ENCODE results near the gene C1orf21. TPM values are rescaled to one million over a fixed set of nuclear protein-coding genes. Genes with fewer than 3 reads are reported as not detected.

The C1orf21 gene
- total RNA-seq, 1 experiment from 2014 or later: 28.5 TPM

- DNase-seq (ENCODE audit: low spot score): no peak
- Mint-ChIP-seq H3K36me3 (no peaks in the 10 kb centered on the region), H3K4me3 (no peak overlapping the region), H3K4me1 (peaks cover 30% of the 10 kb centered on the region), H3K27ac (no peak overlapping the region), H3K9me3 (no peaks in the 10 kb centered on the region), H3K27me3 (ENCODE audit: low read depth) (no peaks in the 10 kb centered on the region)
- POLR2A ChIA-PET: no interaction called here
- ATAC-seq: no peak
- CTCF ChIA-PET: no interaction called here
- TF ChIP-seq ESRRA (CRISPR knock-in tag; IDR thresholded peaks at IDR 0.05; ENCODE audit: borderline replicate concordance) (no peak), CREB1 (CRISPR knock-in tag; IDR thresholded peaks at IDR 0.05) (no peak), MYBL2 (CRISPR knock-in tag; IDR thresholded peaks at IDR 0.05) (no peak), FOXJ3 (CRISPR knock-in tag; IDR thresholded peaks at IDR 0.05; ENCODE audit: borderline replicate concordance) (no peak), ZNF232 (CRISPR knock-in tag; IDR thresholded peaks at IDR 0.05) (no peak), FOXK1 (CRISPR knock-in tag; IDR thresholded peaks at IDR 0.05) (no peak), ZBTB21 (CRISPR knock-in tag; IDR thresholded peaks at IDR 0.05; ENCODE audit: borderline replicate concordance) (no peak), TCF7 (CRISPR knock-in tag; IDR thresholded peaks at IDR 0.05; ENCODE audit: low read depth) (no peak), AR (CRISPR knock-in tag; IDR thresholded peaks at IDR 0.05) (no peak), MLX (CRISPR knock-in tag; IDR thresholded peaks at IDR 0.05) (no peak), TEAD4 (CRISPR knock-in tag; IDR thresholded peaks at IDR 0.05) (no peak), STAT6 (CRISPR knock-in tag; conservative IDR thresholded peaks at IDR 0.05; ENCODE audit: low read depth) (no peak), E2F5 (CRISPR knock-in tag; IDR thresholded peaks at IDR 0.05) (no peak), MXD4 (CRISPR knock-in tag; IDR thresholded peaks at IDR 0.05; ENCODE audit: borderline replicate concordance) (no peak)
- TF ChIP-seq, protein P1, sequence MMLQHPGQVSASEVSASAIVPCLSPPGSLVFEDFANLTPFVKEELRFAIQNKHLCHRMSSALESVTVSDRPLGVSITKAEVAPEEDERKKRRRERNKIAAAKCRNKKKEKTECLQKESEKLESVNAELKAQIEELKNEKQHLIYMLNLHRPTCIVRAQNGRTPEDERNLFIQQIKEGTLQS (CRISPR knock-in tag; conservative IDR thresholded peaks at IDR 0.05): no peak
These were observed 9.2 kb downstream of the C1orf21 start for GRCh38 chr1:184395937-184396480.

- ChIA-PET POLR2A (interaction anchor here (0.7 kb wide), 2 partner anchors 65 to 133 kb away, joined by 6 to 7 read pairs; no protein-coding TSS in a partner anchor), CTCF (interaction anchor here (1.2 to 1.7 kb wide), 2 partner anchors 20 to 264 kb away, joined by 3 to 5 read pairs; no protein-coding TSS in a partner anchor)
- H3K4me1 Mint-ChIP-seq: peaks cover 8% of the 10 kb centered on the region
- DNase-seq (ENCODE audit: low spot score) (no peak), ATAC-seq (peak; percentile 86)
- H3K9me3 Mint-ChIP-seq: no peaks in the 10 kb centered on the region
- H3K27me3 Mint-ChIP-seq (ENCODE audit: low read depth): no peaks in the 10 kb centered on the region
- H3K4me3 Mint-ChIP-seq: no peak overlapping the region
- no peaks in the 10 kb centered on the region for H3K36me3 Mint-ChIP-seq
- no peak overlapping the region for H3K27ac Mint-ChIP-seq
- no peak for TF ChIP-seq NFE2L1 (CRISPR knock-in tag; IDR thresholded peaks at IDR 0.05)
These were observed 12.5 kb downstream of the C1orf21 start for GRCh38 chr1:184399192-184399847.

All from WTC11 (cell line).